A673 (cell line): ENCODE measurements around the gene ZBTB12.

Source experiments
- CTCF ChIP-seq: fragments of 300-800, 200-600 bp; sonication (generic); conservative IDR thresholded peaks from 2 replicates; pipeline ENCODE4 v1.5.1; 2017; ENCODE audit warnings: low read depth, mild to moderate bottlenecking, antibody characterized with exemption, low read length, moderate library complexity, mixed read lengths
- EZH2 ChIP-seq: fragments of 200-600 bp; sonication (generic); IDR thresholded peaks from 2 replicates; pipeline ENCODE4 v1.6.1; 2017; ENCODE audit warnings: borderline replicate concordance, low read depth, mild to moderate bottlenecking, mixed read lengths, antibody characterized with exemption, low read length; ENCODE audit not compliant: poor library complexity, severe bottlenecking

- TF ChIP-seq CTCF (no peak), EZH2 (no peak)
Observed at GRCh38 chr6:31918069-31918720, 16.3 kb upstream of the ZBTB12 start.
